Activated CD4-positive, alpha-beta T cell treated with anti-CD3 and anti-CD28 coated beads, Interleukin-2, amount 50 U/mL, for 1 hour (primary cell): Measurements from ENCODE around the gene ALMS1.
"Not testable (repeated sequence)": the region's sequence is repeated elsewhere in the genome, so short reads cannot be mapped to it uniquely, and the experiment has no call there.

Experiments used
- DNase-seq: peaks from one replicate; pipeline ENCODE4 v3.0.0-alpha.2; 2020

The ALMS1 gene

DNA sequence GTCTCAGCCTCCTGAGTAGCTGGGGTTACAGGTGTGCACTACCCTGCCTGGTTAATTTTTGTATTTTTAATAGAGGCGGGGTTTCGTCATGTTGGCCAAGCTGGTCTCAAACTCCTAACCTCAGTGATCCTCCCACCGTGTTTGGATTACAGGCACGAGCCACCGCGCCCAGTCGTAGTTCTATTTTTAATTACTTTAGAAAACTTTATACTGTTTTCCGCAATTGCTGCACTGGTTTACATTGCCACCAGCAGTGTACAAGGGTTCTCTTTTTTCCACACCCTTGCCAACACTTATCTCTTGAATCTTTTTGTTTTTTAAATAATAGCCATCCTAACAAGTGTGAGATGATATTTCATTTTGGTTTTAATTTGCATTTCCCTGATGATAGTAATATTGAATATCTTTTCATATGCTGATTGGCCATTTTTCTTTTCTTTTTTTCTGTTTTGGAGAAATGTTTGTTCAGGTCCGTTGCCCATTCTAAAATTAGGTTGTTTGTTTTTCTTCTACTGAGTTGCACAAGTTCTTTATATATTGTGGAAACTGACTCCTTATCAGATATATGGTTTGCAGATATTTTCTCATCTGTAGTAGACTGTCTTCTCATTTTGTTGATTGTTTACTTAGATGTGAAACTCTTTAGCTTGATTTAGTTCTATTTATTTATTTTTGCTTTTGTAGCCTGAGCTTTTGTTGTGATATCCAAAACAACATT lies 16.9 kb downstream of the ALMS1 start:
- no peak for DNase-seq

DNA sequence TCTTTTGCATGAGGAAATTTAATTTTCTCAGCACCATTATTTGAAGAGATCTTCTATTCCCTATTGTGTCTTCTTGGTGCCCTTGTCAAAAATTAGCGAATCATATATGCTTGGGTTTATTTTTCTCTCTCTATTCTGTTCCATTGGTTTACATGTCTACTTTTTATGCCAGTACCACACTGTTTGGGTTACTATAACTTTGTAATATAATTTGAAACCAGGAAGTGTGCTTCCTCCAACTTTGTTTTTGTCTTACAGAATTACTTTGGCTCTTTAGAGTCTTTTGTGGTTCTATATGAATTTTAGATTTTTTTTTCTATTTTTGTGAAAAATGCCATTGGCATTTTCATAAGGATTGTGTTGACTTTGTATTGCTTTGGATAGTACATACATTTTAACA lies 17.6 kb downstream of the ALMS1 start:
- no peak for DNase-seq

DNA sequence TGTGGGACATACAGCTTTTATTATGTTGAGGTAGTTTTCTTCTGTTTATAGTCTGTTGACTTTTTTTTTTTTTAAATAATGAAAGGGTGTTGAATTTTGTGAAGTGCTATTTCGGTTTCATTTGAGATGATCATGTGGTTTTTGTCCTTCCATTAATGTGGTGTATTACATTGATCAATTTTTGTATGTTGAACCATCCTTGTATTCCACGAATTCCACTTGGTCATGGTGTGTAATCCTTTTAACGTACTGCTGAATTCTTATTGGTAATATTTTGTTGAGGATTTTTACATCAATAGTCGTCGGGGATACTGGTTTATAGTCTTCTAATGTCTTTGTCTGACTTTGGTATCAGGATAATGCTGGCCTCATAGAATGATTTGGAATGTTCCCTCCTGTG lies 18.8 kb downstream of the ALMS1 start:
- no peak for DNase-seq

DNA sequence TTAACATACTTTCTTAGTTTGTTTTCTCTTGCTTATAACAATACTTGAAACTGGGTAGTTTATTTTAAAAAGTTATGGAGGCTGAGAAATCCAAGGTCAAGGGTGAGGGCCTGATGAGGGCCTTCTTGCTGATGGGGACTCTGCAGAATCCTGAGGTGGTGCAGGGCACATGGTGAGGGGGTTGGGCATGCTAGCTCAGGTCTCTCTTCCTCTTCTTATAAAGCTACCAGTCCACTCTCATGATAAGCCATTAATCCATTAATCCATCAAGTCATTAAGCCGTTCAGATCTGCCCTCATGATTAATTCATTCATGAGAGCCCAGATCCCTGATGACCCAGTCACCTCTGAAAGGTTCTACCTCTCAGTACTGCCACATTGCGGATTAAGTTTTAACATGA lies 21.4 kb downstream of the ALMS1 start:
- DNase-seq = no peak

DNA sequence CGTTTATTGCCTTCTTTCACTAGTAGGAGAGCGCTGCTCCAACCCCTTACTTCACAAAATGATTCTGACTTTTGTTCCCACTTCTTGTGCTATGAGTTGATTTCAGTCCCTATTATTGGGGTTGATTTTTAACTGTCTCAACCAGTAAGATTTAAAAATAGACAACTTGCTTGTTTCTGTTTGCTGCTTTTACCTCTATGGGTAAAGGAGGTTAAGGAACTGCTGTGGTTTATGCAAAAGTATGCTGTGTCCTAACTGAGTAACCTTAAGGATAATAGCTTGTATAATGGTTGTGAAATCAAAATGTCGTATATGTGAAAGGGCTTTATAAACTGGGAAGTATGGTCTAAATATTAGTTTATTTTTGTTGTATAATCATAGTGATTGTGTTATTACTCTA lies 22.6 kb downstream of the ALMS1 start:
- no peak for DNase-seq

DNA sequence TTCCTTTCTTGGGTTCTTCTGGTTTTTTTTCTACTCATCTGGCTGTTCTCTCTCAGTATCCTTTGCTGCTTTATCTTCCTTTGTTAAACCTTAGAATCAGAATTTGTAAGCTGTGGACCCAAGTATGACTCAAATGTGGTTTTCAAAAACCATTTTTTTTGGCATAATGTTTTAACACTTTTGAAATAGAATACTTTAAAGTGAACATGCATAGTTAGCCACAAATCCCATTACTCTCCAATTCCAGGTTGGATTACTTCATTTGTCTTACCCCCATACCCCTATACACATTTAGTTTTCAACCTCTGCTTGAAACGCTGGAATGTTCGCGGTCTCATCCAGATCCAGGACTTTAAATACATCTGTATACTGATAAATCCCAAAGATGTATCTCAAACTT lies 29.1 kb downstream of the ALMS1 start:
- no peak for DNase-seq

DNA sequence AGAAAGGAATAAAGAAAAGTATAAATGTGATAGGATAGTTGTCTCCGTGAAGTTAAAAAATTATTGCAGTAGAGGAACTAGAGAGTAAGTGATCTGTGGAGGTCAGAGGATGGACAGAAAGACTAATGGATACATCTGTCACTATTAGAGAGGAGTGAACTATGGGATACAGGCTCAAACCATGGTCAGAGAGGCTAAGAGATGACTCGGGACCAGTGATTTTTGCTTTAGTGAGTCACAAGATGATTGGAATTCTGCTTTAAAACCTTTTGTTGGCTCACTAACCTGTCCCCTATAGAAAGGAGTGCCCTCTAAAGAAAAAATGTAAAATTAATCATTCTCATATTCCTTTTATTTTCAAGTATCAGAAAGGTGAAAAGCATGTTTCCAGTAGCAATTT lies 30.3 kb downstream of the ALMS1 start:
- no peak for DNase-seq

DNA sequence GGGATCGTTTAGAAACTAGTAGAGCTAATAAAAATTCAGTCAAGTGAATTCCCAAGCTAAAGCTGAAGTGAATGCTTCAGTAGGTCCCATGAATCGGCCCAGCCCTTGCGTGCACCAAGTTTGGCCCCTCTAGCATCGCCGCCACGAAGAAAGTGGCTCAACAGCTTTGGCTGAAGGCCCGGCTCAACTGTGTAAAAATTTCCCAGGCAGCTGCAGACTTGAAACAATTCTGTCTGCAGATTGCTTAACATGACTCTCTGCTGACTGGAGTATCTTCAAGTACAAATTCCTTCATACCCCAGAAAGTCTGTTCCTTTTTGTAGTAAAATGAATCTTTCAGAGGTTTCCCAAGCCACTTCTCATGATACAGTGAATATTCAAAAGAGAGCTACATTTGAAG lies 32.7 kb downstream of the ALMS1 start:
- DNase-seq = no peak

DNA sequence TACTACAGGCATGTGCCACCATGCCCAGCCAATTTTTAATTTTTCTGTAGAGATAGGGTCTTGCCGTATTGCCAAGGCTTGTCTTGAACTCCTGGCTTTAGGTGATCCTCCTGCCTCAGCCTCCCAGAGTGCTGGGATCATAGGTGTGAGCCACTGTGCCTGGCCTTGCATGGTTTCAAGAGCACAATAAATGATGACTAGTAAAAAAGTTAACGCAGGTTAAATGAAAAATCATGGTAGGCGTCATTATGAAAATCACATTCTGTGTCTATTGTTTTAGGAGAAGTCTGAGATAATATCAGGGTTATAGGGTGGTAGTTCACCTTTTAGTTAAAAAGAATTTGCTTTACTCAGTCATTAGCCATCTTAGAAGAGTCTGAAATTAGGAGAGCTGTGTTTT lies 38.3 kb downstream of the ALMS1 start:
- DNase-seq = no peak

DNA sequence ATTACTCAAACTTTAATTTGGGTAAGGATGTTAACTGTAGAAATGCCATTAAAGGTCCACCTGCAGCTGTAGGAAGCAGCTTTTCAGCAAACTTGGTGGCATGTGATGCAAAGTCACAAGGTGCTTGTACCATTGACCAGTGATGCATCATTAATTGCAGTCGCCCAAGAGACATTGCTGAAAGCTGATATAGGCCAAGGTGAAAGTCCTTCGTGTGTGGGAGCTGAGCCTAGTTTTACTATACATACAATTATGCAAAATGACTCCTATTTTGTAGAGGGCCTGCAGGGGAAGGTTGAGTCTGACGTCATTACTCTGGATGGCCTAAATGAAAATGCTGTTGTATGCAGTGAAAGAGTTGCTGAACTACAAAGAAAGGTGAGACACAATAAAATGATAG lies 40.5 kb downstream of the ALMS1 start:
- DNase-seq = no peak

DNA sequence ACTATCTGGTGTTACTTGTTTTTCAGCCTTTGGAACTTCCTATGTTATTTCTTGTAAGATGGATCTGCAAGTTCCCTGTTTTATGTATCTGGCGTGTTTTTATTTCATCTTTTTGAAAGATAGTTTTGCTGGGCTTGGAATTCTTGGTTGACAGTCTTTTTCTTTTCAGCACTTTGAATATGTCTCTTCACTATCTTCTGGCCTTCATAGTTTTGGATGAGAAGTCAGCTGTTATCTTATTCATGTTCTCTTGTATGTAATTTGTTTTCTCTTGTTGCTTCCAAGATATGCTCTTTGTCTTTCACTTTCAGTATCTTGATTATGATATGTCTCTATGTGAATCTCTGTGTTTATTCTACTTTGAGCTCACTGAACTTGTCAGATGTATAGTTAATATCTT lies 50.4 kb downstream of the ALMS1 start:
- DNase-seq = no peak

DNA sequence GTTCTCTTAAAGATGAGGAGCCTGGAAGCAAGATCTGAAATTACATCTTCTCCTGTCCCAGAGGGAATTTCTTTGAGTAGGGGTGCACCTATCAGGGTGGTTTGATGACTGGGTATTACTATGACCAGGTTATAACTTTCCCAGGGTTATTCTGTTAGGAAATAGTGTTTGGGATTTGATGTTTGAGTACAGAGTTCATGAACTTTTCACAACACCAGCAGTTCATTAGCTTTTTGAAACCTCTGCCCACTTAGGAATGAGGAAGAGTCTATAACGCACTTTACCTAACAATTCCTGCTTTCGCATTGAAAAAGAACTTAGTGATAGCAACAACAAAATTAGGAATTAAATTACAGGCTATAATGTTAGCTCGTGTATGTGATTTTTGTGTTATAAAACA lies 58.6 kb downstream of the ALMS1 start:
- DNase-seq = no peak

DNA sequence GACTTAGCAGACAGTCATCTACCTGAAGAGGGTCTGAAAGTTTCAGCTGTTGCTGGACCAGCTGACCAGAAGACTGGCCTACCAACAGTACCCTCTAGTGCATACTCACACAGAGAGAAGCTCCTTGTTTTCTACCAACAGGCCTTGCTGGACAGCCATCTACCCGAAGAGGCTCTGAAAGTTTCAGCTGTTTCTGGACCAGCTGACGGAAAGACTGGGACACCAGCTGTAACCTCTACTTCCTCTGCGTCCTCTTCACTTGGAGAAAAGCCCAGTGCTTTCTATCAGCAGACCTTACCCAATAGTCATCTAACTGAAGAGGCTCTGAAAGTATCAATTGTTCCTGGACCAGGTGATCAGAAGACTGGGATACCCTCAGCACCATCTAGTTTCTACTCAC lies 63.2 kb downstream of the ALMS1 start:
- no peak for DNase-seq

DNA sequence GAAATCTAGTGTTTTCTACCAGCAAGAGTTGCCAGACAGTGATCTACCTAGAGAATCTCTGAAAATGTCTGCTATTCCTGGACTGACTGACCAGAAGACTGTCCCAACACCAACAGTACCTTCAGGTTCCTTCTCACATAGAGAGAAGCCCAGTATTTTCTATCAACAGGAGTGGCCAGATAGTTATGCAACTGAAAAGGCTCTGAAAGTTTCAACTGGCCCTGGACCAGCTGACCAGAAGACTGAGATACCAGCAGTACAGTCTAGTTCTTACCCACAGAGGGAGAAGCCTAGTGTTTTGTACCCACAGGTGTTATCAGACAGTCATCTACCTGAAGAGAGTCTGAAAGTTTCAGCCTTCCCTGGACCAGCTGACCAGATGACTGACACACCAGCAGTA lies 63.8 kb downstream of the ALMS1 start:
- DNase-seq = no peak

DNA sequence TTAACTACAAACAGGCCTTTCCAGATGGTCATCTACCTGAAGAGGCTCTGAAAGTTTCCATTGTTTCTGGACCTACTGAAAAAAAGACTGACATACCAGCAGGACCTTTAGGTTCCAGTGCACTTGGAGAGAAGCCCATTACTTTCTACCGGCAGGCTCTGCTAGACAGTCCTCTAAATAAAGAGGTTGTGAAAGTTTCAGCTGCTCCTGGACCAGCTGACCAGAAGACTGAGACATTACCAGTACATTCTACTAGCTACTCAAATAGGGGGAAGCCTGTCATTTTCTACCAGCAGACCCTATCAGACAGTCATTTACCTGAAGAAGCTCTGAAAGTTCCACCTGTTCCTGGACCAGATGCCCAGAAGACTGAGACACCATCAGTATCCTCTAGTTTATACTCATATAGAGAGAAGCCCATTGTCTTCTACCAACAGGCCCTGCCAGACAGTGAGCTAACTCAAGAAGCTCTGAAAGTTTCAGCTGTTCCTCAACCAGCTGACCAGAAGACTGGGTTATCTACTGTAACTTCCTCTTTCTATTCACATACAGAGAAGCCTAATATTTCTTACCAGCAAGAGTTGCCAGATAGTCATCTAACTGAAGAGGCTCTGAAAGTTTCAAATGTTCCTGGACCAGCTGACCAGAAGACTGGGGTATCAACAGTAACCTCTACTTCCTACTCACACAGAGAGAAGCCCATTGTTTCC lies 65.8 kb downstream of the ALMS1 start:
- DNase-seq = no peak

DNA sequence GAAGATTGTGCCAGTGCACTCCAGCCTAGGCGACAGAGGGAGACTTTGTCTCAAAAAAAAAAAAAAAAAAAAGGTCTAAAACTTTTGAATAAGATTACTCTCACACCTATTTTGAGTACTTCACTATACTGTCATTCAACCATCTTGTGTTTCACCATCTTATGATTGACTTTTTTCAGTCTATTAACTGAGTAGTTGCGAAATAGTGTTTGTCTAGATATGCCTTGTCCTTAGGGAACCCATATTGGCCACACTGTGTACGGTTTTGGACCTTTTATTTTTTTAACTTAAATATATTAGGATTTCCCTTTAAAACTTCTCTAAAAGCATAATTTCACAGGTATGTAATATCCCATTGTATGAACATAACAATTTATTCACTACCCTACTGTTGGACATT lies 72.3 kb downstream of the ALMS1 start:
- DNase-seq = no peak

DNA sequence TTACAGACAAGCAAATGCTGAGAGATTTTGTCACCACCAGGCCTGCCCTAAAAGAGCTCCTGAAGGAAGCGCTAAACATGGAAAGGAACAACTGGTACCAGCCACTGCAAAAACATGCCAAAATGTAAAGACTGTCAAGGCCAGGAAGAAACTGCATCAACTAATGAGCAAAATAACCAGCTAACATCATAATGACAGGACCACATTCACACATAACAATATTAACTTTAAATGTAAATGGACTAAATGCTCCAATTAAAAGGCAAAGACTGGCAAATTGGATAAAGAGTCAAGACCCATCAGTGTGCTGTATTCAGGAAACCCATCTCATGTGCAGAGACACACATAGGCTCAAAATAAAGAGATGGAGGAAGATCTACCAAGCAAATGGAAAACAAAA lies 76.8 kb downstream of the ALMS1 start:
- not testable (repeated sequence) for DNase-seq

DNA sequence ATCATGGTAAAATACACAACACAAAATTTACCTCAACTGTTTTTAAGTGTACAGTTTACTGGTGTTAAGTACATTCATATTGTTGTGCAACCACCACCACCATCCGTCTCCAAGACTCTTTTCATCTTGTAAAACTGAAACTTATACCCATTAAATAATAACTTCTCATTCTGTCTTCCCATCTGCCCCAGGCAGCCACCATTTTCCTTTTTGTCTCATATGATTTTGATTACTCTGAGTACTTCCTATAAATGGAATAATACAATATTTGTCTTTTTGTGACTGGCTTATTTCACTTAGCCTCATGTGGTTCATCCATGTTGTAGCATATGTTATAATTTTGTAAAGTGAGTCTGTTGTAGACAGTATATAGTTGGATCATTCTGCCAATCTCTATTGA lies 82.7 kb downstream of the ALMS1 start:
- DNase-seq = no peak

DNA sequence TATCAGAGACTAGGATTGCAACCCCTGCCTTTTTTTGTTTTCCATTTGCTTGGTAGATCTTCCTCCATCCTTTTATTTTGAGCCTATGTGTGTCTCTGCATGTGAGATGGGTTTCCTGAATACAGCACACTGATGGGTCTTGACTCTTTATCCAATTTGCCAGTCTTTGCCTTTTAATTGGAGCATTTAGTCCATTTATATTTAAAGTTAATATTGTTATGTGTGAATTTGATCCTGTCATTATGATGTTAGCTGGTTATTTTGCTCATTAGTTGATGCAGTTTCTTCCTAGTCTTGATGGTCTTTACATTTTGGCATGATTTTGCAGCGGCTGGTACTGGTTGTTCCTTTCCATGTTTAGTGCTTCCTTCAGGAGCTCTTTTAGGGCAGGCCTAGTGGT lies 98.2 kb downstream of the ALMS1 start:
- DNase-seq = not testable (repeated sequence)

DNA sequence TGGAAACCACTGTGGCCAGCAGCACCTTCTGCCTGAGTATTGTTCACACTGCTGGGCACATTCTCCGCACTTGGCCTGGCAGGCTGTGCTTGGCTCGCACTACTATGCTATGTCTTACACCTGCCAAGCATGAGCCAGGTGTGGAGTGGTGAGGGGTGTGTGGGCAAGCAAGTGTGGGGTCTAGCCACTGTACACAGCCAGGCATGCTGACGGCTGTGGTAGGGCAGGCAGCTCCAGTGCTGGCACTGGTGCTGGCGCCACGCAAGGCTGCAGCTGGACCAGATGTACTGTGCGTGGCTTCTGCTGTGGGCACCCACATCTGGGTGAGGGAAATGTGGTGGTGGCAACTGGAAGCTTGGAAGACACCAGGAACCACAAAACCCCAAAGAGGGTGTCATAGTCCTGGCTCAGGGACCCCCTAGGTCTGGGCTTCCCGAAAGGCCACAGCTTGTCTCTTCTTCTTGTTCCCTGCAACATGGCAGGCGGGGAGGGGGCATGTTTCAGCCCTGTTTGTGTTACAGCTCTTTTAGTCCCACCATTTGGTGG lies 101.5 kb downstream of the ALMS1 start:
- DNase-seq = no peak

DNA sequence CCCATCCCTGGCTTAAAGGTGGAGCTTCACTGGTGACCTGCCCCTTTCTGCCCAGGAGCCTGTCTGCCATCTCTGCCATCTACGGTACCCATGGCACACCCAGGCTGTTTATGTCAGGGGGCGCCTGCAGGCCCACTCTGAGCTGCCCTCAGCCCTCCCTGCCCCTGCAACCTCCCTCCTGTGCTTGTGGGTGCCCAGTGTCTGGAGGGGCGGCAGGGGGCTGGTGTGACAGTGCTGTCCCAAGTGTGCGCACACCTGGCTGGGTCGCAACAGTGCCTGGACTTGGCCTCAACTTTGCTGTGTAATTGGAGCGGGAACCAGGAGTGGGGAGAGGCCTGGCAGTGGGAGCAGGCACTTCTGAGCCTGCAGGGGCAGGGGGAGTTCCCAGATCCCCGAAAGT lies 102.4 kb downstream of the ALMS1 start:
- DNase-seq = no peak

DNA sequence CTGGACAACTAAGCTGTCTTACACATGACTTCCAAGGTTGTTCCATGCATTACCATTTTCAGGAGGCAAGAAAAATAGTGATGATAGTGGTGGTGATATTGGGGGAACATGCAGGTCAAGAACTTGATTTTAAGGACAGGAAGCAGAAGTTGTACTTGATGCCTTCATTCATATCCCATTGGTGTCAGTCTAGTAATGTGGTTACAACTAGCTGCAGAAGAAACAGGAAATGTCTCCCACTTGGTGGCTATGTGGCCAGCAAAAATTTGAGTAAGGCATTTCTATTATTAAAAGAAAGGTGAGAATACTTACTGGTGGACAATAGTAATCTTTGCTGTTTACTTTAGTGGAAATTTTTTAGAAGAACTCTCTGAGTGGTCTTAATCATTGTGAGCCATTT lies 103.4 kb downstream of the ALMS1 start:
- no peak for DNase-seq

DNA sequence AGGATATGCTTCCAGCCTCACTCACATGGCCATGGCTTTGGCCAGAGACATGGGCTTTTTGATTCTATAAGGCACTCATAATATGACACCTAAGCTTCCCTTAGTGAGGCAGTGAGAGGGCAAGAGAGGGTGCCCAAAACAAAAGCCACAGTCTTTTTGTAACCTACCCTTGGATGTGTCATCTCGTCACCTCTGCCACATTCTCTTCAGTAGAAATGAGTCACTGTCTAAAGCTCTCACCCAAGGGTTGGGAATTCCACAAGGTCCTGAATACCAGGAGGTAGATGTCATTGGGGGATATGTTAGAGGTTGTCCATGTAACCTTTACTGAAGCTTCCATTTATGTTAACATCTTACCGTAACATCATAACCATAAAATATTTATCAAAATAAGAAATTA lies 108.4 kb downstream of the ALMS1 start:
- DNase-seq = no peak

DNA sequence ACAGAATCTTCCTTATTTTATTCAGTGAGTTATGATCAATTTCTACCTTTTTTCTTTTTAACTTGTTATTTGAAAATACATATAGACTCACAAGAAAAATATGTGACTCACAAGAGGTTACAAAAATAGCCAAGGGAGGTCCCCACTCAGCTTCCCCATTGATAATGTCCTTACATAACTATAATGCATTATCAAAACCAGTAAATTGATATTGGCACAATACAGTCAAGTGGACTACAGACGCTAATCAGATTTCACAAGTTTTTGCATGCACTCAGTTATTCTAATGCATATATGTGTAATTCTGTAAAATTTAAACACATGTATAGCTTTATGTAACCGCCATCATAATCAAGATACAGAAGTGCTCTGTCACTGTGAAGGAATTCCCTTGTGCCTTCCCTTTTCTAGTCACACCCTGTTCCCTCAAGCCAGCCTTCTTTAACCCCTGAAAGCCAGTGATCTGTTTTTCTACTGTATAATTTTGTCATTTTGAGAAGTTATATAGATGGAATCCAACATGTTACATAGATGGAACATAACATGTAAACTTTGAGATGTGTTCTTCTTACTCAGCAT lies 118.4 kb downstream of the ALMS1 start:
- DNase-seq = no peak
